Osteoblast (primary cell): ENCODE results near the gene SPAG16. TPM values are rescaled to one million over a fixed set of nuclear protein-coding genes. Genes with fewer than 3 reads are reported as not detected.

Source experiments
- DNase-seq: peaks from one replicate; pipeline ENCODE4 v3.0.0; 2011; ENCODE audit warnings: low spot score, mixed read lengths; ENCODE audit not compliant: insufficient read length; ENCODE audit errors: missing footprints
- H2AFZ ChIP-seq: 2 replicates; pipeline ENCODE4 v1.6.0; 2011; ENCODE audit warnings: mild to moderate bottlenecking, low read length
- H3K27ac ChIP-seq: 2 replicates; pipeline ENCODE4 v1.5.1; 2011; ENCODE audit warnings: mild to moderate bottlenecking, low read depth, low read length, moderate library complexity
- H3K27me3 ChIP-seq: 2 replicates; pipeline ENCODE4 v1.6.0; 2012; ENCODE audit warnings: mild to moderate bottlenecking, control low read depth, inconsistent platforms, low read length, moderate library complexity; ENCODE audit not compliant: insufficient read depth
- H3K36me3 ChIP-seq: 2 replicates; pipeline ENCODE4 v1.5.1; 2011; ENCODE audit warnings: mild to moderate bottlenecking, low read length, control low read depth, moderate library complexity; ENCODE audit not compliant: insufficient read depth
- H3K4me1 ChIP-seq: 2 replicates; pipeline ENCODE4 v1.5.1; 2011; ENCODE audit warnings: mild to moderate bottlenecking, low read length, control low read depth, moderate library complexity; ENCODE audit not compliant: insufficient read depth
- H3K4me2 ChIP-seq: 2 replicates; pipeline ENCODE4 v1.6.0; 2011; ENCODE audit warnings: mild to moderate bottlenecking, low read length; ENCODE audit not compliant: insufficient read depth
- H3K4me3 ChIP-seq: fragments of 200-600 bp; sonication (generic); 3 replicates; pipeline ENCODE4 v1.5.1; 2012; ENCODE audit warnings: mild to moderate bottlenecking, low read length, inconsistent platforms; ENCODE audit not compliant: insufficient read depth
- H3K79me2 ChIP-seq: 2 replicates; pipeline ENCODE4 v1.6.0; 2012; ENCODE audit warnings: mild to moderate bottlenecking, low read length, control low read depth, inconsistent platforms; ENCODE audit not compliant: insufficient read depth
- H3K9me3 ChIP-seq: 2 replicates; pipeline ENCODE4 v1.5.1; 2011; ENCODE audit warnings: low read depth, low read length, control low read depth
- H4K20me1 ChIP-seq: 2 replicates; pipeline ENCODE4 v1.6.0; 2012; ENCODE audit warnings: mild to moderate bottlenecking, low read length, control low read depth; ENCODE audit not compliant: insufficient read depth
- CTCF ChIP-seq: IDR thresholded peaks from 2 replicates; pipeline ENCODE4 v1.5.1; 2011; ENCODE audit warnings: mild to moderate bottlenecking, low read depth, low read length, moderate library complexity; ENCODE audit errors: extremely low read depth
- total RNA-seq: library from RNA; depleted of rRNA; stranded (reverse); fragments of >200 nt; gene quantifications from 2 replicates; pipeline ENCODE4 v1.2.3, GENCODE V29; 2012

SPAG16 gene
- total RNA-seq, 1 donor, result 47.8 TPM

- no peaks in the 10 kb centered on the region for H3K27me3 ChIP-seq
- no peaks in the 10 kb centered on the region for H3K9me3 ChIP-seq
- H3K4me1 ChIP-seq, result no peaks in the 10 kb centered on the region
- TF ChIP-seq CTCF, result no peak
- H3K27ac ChIP-seq, result no peak overlapping the region
- no peak overlapping the region for H3K4me2 ChIP-seq
- no peak overlapping the region for H3K4me3 ChIP-seq
- DNase-seq, result no peak
- no peaks in the 10 kb centered on the region for H3K79me2 ChIP-seq
- no peaks in the 10 kb centered on the region for H3K36me3 ChIP-seq
- no peaks in the 10 kb centered on the region for H4K20me1 ChIP-seq
- H2AFZ ChIP-seq, result no peak overlapping the region
These were observed 482.2 kb downstream of the SPAG16 start for GRCh38 chr2:213766465-213766901.

- Histone ChIP-seq H3K9me3 (no peaks in the 10 kb centered on the region), H3K4me1 (no peaks in the 10 kb centered on the region), H3K4me3 (no peak overlapping the region), H3K79me2 (no peaks in the 10 kb centered on the region), H3K27ac (no peak overlapping the region), H3K4me2 (no peak overlapping the region), H3K27me3 (no peaks in the 10 kb centered on the region), H2AFZ (no peak overlapping the region), H3K36me3 (no peaks in the 10 kb centered on the region), H4K20me1 (no peaks in the 10 kb centered on the region)
- no peak for TF ChIP-seq CTCF
- DNase-seq, result no peak
These were observed 503.6 kb downstream of the SPAG16 start for GRCh38 chr2:213787869-213788268.

GRCh38 chr2:213789940-213790339 lies 505.7 kb downstream of the SPAG16 start:
- Histone ChIP-seq H3K27ac (no peak overlapping the region), H3K4me1 (no peaks in the 10 kb centered on the region), H3K79me2 (no peaks in the 10 kb centered on the region), H2AFZ (no peak overlapping the region), H3K27me3 (no peaks in the 10 kb centered on the region), H4K20me1 (no peaks in the 10 kb centered on the region), H3K36me3 (no peaks in the 10 kb centered on the region), H3K4me2 (no peak overlapping the region), H3K4me3 (no peak overlapping the region), H3K9me3 (no peaks in the 10 kb centered on the region)
- TF ChIP-seq CTCF, result no peak
- no peak for DNase-seq

GRCh38 chr2:213792045-213792444 lies 507.8 kb downstream of the SPAG16 start:
- H3K4me3 ChIP-seq, result no peak overlapping the region
- no peaks in the 10 kb centered on the region for H3K4me1 ChIP-seq
- no peak overlapping the region for H2AFZ ChIP-seq
- no peak overlapping the region for H3K27ac ChIP-seq
- no peaks in the 10 kb centered on the region for H3K9me3 ChIP-seq
- H4K20me1 ChIP-seq, result no peaks in the 10 kb centered on the region
- no peaks in the 10 kb centered on the region for H3K79me2 ChIP-seq
- TF ChIP-seq CTCF, result no peak
- no peak for DNase-seq
- no peaks in the 10 kb centered on the region for H3K36me3 ChIP-seq
- H3K4me2 ChIP-seq, result no peak overlapping the region
- no peaks in the 10 kb centered on the region for H3K27me3 ChIP-seq
